SK-N-SH (cell line): ENCODE measurements around the gene CASKIN2. TPM values are rescaled to one million over a fixed set of nuclear protein-coding genes. Genes with fewer than 3 reads are reported as not detected.

Source experiments
- CTCF ChIA-PET: fragments of 300-600, 350-600 bp; formaldehyde crosslinking; extraction: SDS; loops from one replicate; lab custom pipeline; 2021; lab: Yijun Ruan, JAX
- POLR2A ChIA-PET: fragments of 350-600 bp; sonication (Branson Sonifier 250); formaldehyde crosslinking; extraction: SDS; loops from one replicate; lab custom pipeline; 2020; ENCODE audit warnings: antibody characterized with exemption, inconsistent platforms; lab: Yijun Ruan, JAX
- DNase-seq: peaks from one replicate; pipeline ENCODE4 v3.0.0; 2012
- H2AFZ ChIP-seq: fragments of 200-600 bp; sonication (generic); 2 replicates; pipeline ENCODE4 v1.8.1; 2016; ENCODE audit warnings: antibody characterized with exemption, mild to moderate bottlenecking, low read depth
- H3F3A ChIP-seq: fragments of 200-600 bp; sonication (generic); replicated peaks from 2 replicates; pipeline ENCODE3; 2016; ENCODE audit warnings: antibody characterized with exemption, mild to moderate bottlenecking; ENCODE audit not compliant: insufficient read depth
- H3K27ac ChIP-seq, 2 experiments: fragments of 200-500 bp in 1 of 2; fragments of 200-600 bp in 1 of 2; sonication (Bioruptor generic) in 1 of 2; sonication (generic), shearing (Covaris generic) in 1 of 2; 2 replicates each; pipeline versions ENCODE4 v1.5.1 to v1.6.1; 2014 to 2016; ENCODE audit warnings: low read depth in 2 of 2, inconsistent platforms in 1 of 2, low read length in 1 of 2, mild to moderate bottlenecking in 1 of 2, mixed read lengths in 1 of 2
- H3K27me3 ChIP-seq: fragments of 200-600 bp; sonication (generic), shearing (Covaris generic); 2 replicates; pipeline ENCODE4 v1.6.1; 2016; ENCODE audit warnings: mixed run types; ENCODE audit not compliant: insufficient read depth
- H3K36me3 ChIP-seq, 2 experiments: fragments of 200-500 bp in 1 of 2; fragments of 200-600 bp in 1 of 2; sonication (Bioruptor generic) in 1 of 2; sonication (generic) in 1 of 2; replicated peaks in 1 of 2; 2 replicates each; pipeline versions ENCODE3 to v1.5.1; 2014 to 2016; ENCODE audit warnings: low read length in 1 of 2, mild to moderate bottlenecking in 1 of 2; ENCODE audit not compliant: insufficient read depth in 2 of 2, control insufficient read depth in 1 of 2
- H3K4me1 ChIP-seq, 2 experiments: fragments of 200-500 bp in 1 of 2; fragments of 200-600 bp in 1 of 2; sonication (Bioruptor generic) in 1 of 2; sonication (generic), shearing (Covaris generic) in 1 of 2; 2 replicates each; pipeline versions ENCODE4 v1.5.1 to v1.6.1; 2014 to 2016; ENCODE audit warnings: low read depth in 1 of 2, low read length in 1 of 2, mixed run types in 1 of 2; ENCODE audit not compliant: insufficient read depth in 2 of 2, control insufficient read depth in 1 of 2
- H3K4me2 ChIP-seq: fragments of 200-600 bp; sonication (generic), shearing (Covaris generic); 2 replicates; pipeline ENCODE4 v1.6.1; 2017; ENCODE audit warnings: mixed run types
- H3K4me3 ChIP-seq, 2 experiments: fragments of 200-500 bp in 1 of 2; fragments of 200-600 bp in 1 of 2; sonication (Bioruptor generic) in 1 of 2; sonication (generic), shearing (Covaris generic) in 1 of 2; 2 replicates each; pipeline versions ENCODE4 v1.5.1 to v1.8.1; 2014 to 2016; ENCODE audit warnings: low read depth in 2 of 2, inconsistent platforms in 1 of 2, low read length in 1 of 2, mild to moderate bottlenecking in 1 of 2, mixed read lengths in 1 of 2, moderate library complexity in 1 of 2
- H3K79me2 ChIP-seq: fragments of 200-600 bp; sonication (generic); 2 replicates; pipeline ENCODE4 v1.8.1; 2017; ENCODE audit warnings: mild to moderate bottlenecking; ENCODE audit not compliant: insufficient read depth
- H3K9ac ChIP-seq: fragments of 200-600 bp; sonication (generic); 2 replicates; pipeline ENCODE4 v1.6.1; 2017; ENCODE audit warnings: mixed run types
- H3K9me2 ChIP-seq: fragments of 200-600 bp; sonication (generic); 2 replicates; pipeline ENCODE4 v1.6.1; 2017; ENCODE audit warnings: mixed run types
- H3K9me3 ChIP-seq: fragments of 200-600 bp; sonication (generic); 2 replicates; pipeline ENCODE4 v1.6.1; 2017; ENCODE audit warnings: mixed run types, mild to moderate bottlenecking, moderate library complexity
- H4K20me1 ChIP-seq: fragments of 200-600 bp; sonication (generic); 2 replicates; pipeline ENCODE4 v1.6.1; 2017; ENCODE audit warnings: mild to moderate bottlenecking, mixed run types; ENCODE audit not compliant: insufficient read depth
- EZH2phosphoT487 ChIP-seq: fragments of 200-600 bp; sonication (generic); IDR thresholded peaks from 2 replicates; pipeline ENCODE4 v1.6.1; 2017; ENCODE audit warnings: low read depth, mixed run types, mild to moderate bottlenecking, antibody characterized with exemption, moderate library complexity, borderline replicate concordance
- FOXJ3 ChIP-seq: sonication (generic); formaldehyde crosslinking; IDR thresholded peaks from 2 replicates; pipeline ENCODE4 v1.5.1; 2020; ENCODE audit warnings: mild to moderate bottlenecking, missing genetic modification reagents
- FOXM1 ChIP-seq: IDR thresholded peaks from 2 replicates; pipeline ENCODE4 v1.4.0; 2012; ENCODE audit warnings: low read depth, mild to moderate bottlenecking
- GATA2 ChIP-seq: sonication (generic); formaldehyde crosslinking; IDR thresholded peaks from 2 replicates; pipeline ENCODE4 v1.5.0; 2020; ENCODE audit warnings: mild to moderate bottlenecking, missing genetic modification reagents
- IRF3 ChIP-seq: fragments of 150-350 bp; IDR thresholded peaks from 2 replicates; pipeline ENCODE4 v1.6.1; 2016; ENCODE audit warnings: mild to moderate bottlenecking, low read depth, low read length
- MXI1 ChIP-seq: IDR thresholded peaks from 2 replicates; pipeline ENCODE4 v1.6.1; 2012; ENCODE audit warnings: mild to moderate bottlenecking, low read depth, low read length, improper control_type of control experiment
- NRF1 ChIP-seq: IDR thresholded peaks from 2 replicates; pipeline ENCODE4 v1.6.1; 2012; ENCODE audit warnings: low read depth, mild to moderate bottlenecking, low read length
- PBX3 ChIP-seq: IDR thresholded peaks from 2 replicates; pipeline ENCODE4; 2012
- POLR2AphosphoS5 ChIP-seq: IDR thresholded peaks from 2 replicates; pipeline ENCODE4 v1.6.1; 2012; ENCODE audit warnings: low read depth, low read length
- RAD21 ChIP-seq: IDR thresholded peaks from 2 replicates; pipeline ENCODE4 v1.6.1; 2012; ENCODE audit warnings: mild to moderate bottlenecking, low read length
- RCOR1 ChIP-seq: fragments of 150-350 bp; IDR thresholded peaks from 2 replicates; pipeline ENCODE4 v1.6.1; 2017; ENCODE audit warnings: antibody characterized with exemption, low read length
- RXRA ChIP-seq: IDR thresholded peaks from 2 replicates; pipeline ENCODE4 v1.4.0; 2012; ENCODE audit warnings: low read depth, mild to moderate bottlenecking, borderline replicate concordance
- TCF12 ChIP-seq: IDR thresholded peaks from 2 replicates; pipeline ENCODE4 v1.4.0; 2012
- TEAD4 ChIP-seq: IDR thresholded peaks from 2 replicates; pipeline ENCODE4 v1.4.0; 2012; ENCODE audit warnings: mild to moderate bottlenecking, borderline replicate concordance; ENCODE audit not compliant: insufficient read depth
- USF2 ChIP-seq: fragments of 150-350 bp; IDR thresholded peaks from 2 replicates; pipeline ENCODE4 v1.6.1; 2017; ENCODE audit warnings: antibody characterized with exemption, low read length, low read depth, borderline replicate concordance
- YY1 ChIP-seq: IDR thresholded peaks from 2 replicates; pipeline ENCODE4 v1.4.0; 2012; ENCODE audit warnings: low read depth, mild to moderate bottlenecking
- WGBS: methylation state at CpG from one replicate; pipeline ENCODE4 v1.1.6; 2017; ENCODE audit warnings: low lambda C conversion rate; 5-methylcytosine and 5-hydroxymethylcytosine counted together
- polyA plus RNA-seq, 3 experiments: library from polyadenylated mRNA; depleted of rRNA; stranded (reverse); fragments of >200 nt; gene quantifications; 2 replicates each; pipeline ENCODE4 v1.2.3, GENCODE V29; 2012
- TF ChIP-seq, protein P1 (sequence below): IDR thresholded peaks from 2 replicates; pipeline ENCODE4 v1.4.0; 2012; ENCODE audit warnings: low read depth, borderline replicate concordance

CASKIN2 gene
- polyA plus RNA-seq, 1 of the 3 experiments (the other 2 are of a cell fraction), result 6.5 TPM

DNA sequence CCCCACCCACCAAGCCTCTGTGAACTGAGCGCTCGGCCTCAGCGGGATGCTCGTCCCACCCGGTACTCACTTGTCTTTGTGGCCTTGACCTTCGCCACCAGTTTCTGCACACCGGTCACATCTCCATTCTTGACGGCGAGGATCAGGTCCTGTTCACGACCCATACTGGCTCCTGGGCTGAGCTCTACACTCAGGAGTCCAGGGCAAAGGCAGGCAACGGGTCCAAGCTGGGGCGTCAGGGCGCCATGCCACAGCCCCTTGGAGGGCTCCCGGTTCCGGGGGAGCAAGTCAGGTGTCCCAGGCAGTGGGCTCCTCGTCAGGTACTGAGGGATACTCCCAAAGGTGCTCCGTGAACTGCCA lies 1.7 kb downstream of the CASKIN2 start:
- H3K27me3 ChIP-seq, result no peaks in the 10 kb centered on the region
- DNase-seq, result no peak
- ChIA-PET CTCF (interaction anchor here (1.0 to 1.8 kb wide), 8 partner anchors 8 to 236 kb away, joined by 3 to 9 read pairs (median 4); partner anchors contain the start of gene SMIM5), POLR2A (no interaction called here)
- WGBS, result 97% methylated on average over 17 of the region's 17 CpGs
- no peaks in the 10 kb centered on the region for H3K9me2 ChIP-seq
- H4K20me1 ChIP-seq, result peaks cover 39% of the 10 kb centered on the region
- H3K9ac ChIP-seq, result 0 out of 2 replicates have a peak overlapping the region, but pooled peaks have one; percentile 78
- peak overlapping the region; percentile 100 for H3K4me2 ChIP-seq
- no peaks in the 10 kb centered on the region for H3F3A ChIP-seq
- peak overlapping the region; percentile 81 to 98; a peak in 3 of 4 replicates for H3K4me3 ChIP-seq
- H3K27ac ChIP-seq, result no peak overlapping the region
- H3K36me3 ChIP-seq, result peaks cover 0 to 2% of the 10 kb centered on the region in 2 experiments
- TF ChIP-seq PBX3 (no peak), FOXJ3 (no peak), FOXM1 (no peak), NRF1 (no peak)
- H3K9me3 ChIP-seq, result no peaks in the 10 kb centered on the region
- no peak overlapping the region for H2AFZ ChIP-seq
- H3K4me1 ChIP-seq, result peaks cover 6 to 39% of the 10 kb centered on the region in 2 experiments; a peak in 1 of 4 replicates
- H3K79me2 ChIP-seq, result peaks cover 24% of the 10 kb centered on the region; the same call in 1 of the 2 replicates

GRCh38 chr17:75512926-75513640 lies 2.3 kb downstream of the CASKIN2 start:
- H3K4me1 ChIP-seq, result peaks cover 6 to 39% of the 10 kb centered on the region in 2 experiments; a peak in 1 of 4 replicates
- H3K9me2 ChIP-seq, result no peaks in the 10 kb centered on the region
- H3K27me3 ChIP-seq, result no peaks in the 10 kb centered on the region
- H3K9ac ChIP-seq, result no peak overlapping the region
- peaks cover 42% of the 10 kb centered on the region for H4K20me1 ChIP-seq
- peaks cover 0 to 2% of the 10 kb centered on the region in 2 experiments for H3K36me3 ChIP-seq
- no peaks in the 10 kb centered on the region for H3F3A ChIP-seq
- no peak overlapping the region for H3K4me3 ChIP-seq
- no peak for TF ChIP-seq POLR2AphosphoS5
- no peak for TF ChIP-seq MXI1
- no peak for TF ChIP-seq RAD21
- TF ChIP-seq IRF3, result no peak
- TF ChIP-seq RXRA, result no peak
- no peak for TF ChIP-seq GATA2 (CRISPR knock-in tag)
- no peak for TF ChIP-seq TEAD4
- TF ChIP-seq TCF12, result no peak
- TF ChIP-seq FOXM1, result no peak
- TF ChIP-seq RCOR1, result no peak
- TF ChIP-seq, protein P1, sequence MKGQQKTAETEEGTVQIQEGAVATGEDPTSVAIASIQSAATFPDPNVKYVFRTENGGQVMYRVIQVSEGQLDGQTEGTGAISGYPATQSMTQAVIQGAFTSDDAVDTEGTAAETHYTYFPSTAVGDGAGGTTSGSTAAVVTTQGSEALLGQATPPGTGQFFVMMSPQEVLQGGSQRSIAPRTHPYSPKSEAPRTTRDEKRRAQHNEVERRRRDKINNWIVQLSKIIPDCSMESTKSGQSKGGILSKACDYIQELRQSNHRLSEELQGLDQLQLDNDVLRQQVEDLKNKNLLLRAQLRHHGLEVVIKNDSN, result no peak
- TF ChIP-seq USF2, result no peak
- no peak for TF ChIP-seq FOXJ3
- no peak for TF ChIP-seq EZH2phosphoT487
- TF ChIP-seq YY1, result no peak
- ChIA-PET POLR2A (no interaction called here), CTCF (interaction anchor here (0.6 to 2.1 kb wide), 11 partner anchors 8 to 237 kb away, joined by 3 to 9 read pairs (median 4); partner anchors contain the start of gene SMIM5)
- no peaks in the 10 kb centered on the region for H3K9me3 ChIP-seq
- H3K79me2 ChIP-seq, result peaks cover 24% of the 10 kb centered on the region; the same call in 1 of the 2 replicates
- no peak overlapping the region for H3K27ac ChIP-seq
- WGBS, result 69% methylated on average over 10 of the region's 10 CpGs
- H3K4me2 ChIP-seq, result peak overlapping the region; percentile 100
- DNase-seq, result no peak
- no peak overlapping the region for H2AFZ ChIP-seq
